CD4-positive, alpha-beta T cell treated with Interleukin-12 subunit alpha and Interleukin-12 subunit beta, for 1 hour (primary cell): ENCODE results near the gene FNIP1.
"Not testable (repeated sequence)": the region's sequence is repeated elsewhere in the genome, so short reads cannot be mapped to it uniquely, and the experiment has no call there.

Experiments used
- DNase-seq: peaks from one replicate; pipeline ENCODE4 v3.0.0-alpha.2; 2020

FNIP1 gene

DNA sequence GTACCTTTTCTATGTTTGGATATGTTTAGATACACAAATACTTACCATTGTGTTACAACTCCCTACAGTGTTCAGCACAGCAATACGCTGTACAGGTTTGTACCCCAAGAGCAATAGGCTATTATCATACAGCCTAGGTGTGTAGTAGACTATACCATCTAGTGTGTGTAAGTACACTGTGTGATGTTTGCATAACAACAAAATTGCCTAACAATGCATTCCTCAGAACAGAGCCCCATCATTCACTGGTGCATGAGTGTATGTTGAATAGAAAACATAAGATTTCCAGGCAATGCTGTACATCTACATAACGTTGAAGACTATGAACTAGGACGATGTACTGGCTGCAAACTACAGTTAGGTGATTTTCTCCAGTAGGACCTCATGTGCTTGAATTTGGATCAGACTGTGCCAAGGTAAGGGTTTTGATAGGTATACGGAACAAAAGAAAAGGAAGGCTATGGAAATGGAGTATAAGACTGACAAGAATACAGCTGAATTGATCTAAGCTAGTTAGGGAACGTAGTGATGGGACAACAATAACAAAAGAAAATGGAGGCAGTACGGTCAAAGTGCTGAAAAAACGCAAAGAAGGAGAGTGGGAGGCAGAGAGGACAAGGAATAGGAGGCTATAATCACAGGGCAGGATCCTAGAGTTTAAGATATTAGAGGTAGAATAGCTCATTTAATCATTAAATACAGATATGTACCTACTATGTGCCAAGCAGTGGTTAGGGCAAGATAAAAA, 46.9 kb downstream of the FNIP1 start:
- DNase-seq, result no peak

DNA sequence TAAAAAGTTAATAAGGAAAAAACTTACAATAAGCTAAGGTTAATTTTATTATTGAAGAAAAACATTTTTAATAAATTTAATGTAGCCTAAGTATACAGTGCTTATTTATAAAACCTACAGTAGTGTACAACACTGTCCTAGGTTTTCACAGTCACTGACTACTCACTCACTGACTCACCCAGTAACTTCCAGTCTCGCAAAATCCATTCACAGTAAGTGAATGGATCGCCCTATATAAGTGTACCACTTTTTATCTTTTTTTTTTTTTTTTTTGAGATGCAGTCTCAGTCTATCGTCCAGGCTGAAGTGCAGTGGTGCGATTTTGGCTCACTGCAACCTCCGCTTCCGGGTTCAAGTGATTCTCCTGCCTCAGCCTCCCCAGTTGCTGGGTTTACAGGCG, 47.7 kb downstream of the FNIP1 start:
- DNase-seq, result no peak

DNA sequence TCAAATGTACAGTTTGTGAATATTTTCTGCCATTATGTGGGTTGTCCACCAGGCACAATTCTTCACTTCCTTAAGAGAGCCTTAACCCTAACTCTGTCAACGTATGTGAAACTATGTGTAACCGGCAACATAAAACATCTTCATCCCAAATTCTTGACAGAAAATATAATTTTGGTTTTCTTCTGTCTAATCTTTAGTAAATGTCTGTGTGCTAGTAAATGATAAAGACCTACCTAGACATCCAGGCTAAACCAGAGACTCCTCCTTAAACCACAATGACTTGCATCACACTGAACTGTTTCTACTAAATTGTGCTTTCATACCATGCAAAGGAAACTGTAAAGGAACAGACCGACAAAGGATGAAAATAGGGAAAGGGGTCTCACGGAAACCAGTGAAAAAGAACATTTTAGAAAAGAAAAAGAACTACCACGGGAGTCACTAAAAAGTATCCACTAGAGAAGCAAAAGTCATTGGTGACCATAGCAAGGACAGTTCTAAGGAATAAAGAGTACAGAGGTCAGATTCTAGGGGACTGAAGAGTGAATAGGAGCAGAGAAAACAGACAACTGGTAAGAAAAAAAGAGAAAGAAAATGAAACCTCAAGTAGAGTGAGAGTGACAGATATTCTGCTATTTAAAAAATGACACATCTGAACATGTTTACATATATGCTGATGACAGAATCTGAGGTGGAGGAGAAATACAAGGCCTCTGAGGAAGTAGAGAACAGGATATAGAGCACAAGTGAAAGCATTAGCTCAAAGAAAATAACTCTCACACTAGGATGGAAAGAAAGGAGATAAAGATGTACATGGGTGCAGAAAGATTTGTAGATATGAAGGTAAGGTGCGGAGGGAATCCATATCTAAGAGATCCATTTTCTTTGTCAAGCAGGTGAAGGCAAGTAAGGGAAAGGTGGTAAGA, 49.4 kb downstream of the FNIP1 start:
- DNase-seq, result peak; percentile 12

DNA sequence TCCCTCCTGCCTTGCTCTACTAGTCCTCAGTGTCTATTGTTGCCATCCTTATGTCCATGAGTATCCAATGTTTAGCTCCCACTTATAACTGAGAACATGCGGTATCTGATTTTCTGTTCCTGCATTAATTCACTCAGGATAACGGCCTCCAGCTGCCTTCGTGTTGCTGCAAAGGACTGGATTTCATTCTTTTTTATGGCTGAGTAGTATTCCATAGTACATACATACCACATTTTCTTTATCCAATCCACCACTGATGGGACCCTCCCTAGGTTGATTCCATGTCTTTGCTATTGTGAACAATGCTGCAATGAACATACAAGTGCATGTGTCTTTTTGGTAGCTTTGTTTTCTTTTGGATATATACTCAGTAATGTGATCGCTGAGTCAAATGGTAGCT, 50.4 kb downstream of the FNIP1 start:
- no peak for DNase-seq

DNA sequence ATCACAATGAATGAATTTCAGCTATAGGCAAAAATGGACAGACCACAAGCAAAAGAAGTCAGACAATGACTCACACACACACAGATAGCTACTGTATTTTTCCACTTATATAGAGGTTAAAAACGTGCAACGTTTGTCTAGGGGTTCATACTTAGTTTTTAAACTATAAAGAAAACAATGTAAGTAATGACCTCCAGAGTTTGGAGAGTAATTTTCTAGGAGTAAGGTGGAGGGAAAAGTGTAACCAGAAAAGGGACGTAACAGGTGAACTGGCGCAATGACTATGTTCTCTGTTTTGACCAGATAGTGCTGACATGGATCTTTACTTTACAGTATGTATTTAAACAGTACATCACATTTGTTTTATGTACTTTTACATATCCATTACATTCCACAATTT, 51.1 kb downstream of the FNIP1 start:
- DNase-seq, result no peak

DNA sequence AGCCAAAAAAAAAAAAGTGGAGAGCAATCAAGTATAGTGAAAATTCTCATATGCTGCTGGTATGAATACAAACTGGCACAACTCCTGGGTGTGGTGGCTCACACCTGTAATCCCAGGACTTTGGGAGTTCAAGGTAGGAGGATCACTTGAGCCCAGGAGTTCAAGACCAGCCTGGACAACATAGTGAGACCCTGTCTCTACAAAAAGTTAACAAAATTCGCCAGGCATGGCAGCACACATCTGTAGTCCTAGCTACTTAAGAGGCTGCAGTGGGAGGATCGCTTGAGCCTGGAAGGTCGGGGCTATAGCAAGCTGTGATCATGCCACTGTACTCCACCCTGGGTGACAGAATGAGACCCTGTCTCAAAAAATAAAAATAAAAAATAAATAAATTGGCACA, 51.7 kb downstream of the FNIP1 start:
- DNase-seq, result no peak

DNA sequence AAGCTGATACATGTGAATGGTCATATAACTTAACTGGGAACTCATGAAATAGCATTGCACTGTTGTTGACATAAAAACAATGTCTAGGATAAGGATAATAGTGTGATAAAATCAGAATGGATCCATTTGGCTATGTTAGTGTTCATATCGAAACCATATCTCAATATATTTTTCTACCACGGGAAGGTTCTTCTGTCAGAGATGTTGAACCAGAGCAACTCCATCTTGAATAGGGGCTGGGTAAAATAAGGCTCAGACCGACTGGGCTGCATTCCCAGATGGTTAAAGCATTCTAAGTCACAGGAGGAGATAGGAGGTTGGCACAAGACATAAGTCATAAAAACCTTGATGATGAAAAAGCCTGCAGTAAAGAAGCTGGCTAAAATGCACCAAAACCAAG, 56.3 kb downstream of the FNIP1 start:
- DNase-seq, result no peak

DNA sequence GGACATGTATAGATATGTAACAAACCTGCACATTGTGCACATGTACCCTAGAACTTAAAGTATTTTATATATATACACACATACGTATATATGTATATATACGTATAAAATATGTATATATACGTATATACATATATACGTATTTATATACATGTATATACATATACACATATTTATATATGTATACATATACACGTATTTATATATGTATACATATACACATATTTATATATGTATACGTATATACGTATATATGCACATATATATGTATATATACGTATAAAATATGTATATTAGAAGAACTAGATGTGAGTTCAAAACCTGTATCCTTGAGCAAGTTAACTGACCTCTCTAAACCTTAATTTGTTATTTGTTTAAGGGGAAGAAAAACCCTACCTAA, 61.4 kb downstream of the FNIP1 start:
- no peak for DNase-seq

DNA sequence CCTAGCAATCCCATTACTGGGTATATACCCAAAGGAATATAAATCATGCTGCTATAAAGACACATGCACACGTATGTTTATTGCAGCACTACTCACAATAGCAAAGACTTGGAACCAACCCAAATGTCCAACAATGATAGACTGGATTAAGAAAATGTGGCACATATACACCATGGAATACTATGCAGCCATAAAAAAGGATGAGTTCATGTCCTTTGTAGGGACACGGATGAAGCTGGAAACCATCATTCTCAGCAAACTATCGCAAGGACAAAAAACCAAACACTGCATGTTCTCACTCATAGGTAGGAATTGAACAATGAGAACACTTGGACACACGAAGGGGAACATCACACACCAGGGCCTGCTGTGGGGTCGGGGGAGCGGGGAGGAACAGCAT, 61.9 kb downstream of the FNIP1 start:
- DNase-seq, result not testable (repeated sequence)

DNA sequence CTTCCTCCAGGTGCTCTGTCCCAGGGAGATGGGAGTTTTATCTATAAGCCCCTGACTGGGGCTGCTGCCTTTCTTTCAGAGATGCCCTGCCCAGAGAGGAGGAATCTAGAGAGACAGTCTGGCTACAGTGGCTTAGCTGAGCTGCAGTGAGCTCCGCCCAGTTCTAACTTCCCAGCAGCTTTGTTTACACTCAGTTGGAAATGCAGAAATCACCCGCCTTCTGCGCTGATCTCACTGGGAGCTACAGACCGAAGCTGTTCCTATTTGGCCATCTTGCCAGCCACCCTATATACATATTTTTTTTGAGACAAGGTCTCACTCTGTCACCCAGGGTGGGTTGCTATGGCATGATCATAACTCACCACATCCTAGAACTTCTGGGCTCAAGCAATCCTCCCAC, 67.5 kb downstream of the FNIP1 start:
- not testable (repeated sequence) for DNase-seq

DNA sequence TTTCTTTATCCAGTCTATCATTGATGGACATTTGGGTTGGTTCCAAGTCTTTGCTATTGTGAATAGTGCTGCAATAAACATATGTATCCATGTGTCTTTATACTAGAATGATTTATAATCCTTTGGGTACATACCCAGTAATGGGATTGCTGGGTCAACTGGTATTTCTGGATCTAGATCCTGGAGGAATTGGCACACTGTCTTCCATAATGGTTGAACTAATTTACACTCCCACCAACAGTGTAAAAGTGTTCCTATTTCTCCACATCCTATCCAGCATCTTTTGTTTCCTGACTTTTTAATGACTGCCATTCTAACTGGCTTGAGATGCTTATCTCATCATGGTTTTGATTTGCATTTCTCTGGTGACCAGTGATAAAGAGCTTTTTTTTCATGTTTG, 72.7 kb downstream of the FNIP1 start:
- not testable (repeated sequence) for DNase-seq

DNA sequence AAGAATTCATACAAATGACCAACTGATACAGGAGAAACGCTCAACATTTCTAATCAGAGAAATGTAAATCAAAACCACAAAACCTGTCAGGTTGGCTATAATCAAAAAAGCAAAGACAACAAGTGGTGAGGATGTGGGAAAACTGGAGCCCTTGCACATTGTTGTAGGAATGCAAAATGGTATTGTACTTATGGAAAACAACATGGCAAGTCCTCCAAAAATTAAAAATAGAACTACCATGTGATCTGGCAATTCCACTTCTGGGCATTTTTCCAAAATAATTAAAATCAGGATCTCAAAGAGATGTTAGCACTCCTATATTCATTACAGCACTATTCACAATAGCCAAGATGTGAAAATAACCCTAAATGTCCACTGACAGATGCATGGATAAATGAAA, 76.1 kb downstream of the FNIP1 start:
- no peak for DNase-seq

DNA sequence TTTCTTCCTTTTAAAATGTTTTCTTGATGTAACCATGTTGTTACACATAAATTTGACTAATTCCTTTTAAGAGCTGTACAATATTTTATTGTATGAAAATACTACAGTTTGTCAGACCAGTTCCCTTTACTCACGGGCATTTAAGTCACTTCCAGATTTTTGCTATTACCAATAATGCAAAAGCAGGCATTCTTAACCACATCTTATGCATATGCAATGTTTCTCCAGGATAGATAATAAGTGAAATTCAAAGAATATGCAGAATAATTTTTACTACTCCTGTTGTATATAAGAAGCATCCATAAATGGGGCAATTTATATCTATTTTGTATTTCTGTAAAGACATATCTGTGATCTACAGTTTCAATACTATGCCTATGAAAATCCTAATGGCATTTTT, 77.3 kb downstream of the FNIP1 start:
- no peak for DNase-seq

DNA sequence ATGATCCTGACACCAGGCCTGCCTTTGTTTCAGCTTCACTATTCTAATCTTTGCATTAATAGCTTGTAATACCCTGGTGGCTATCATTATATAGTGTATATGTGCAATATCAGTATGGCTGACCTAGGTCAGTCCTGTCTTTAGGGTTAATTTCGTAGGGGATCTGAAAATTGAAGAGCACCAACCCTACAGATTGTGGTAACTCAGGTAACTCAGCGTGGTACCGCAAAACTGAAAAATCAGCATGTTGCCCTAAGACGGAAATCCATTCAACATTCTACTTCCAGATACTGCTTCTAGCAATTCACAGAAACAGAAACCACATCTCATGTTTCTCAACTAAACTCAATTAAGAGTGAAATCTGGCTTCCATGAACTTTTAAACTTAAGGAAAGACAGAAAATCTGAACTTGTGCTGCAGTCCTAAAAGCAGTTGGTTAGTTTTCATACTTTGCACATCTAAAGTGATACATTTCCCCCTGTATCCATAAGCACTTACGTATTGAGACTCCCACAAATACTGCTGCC, 78.3 kb downstream of the FNIP1 start:
- DNase-seq, result no peak

DNA sequence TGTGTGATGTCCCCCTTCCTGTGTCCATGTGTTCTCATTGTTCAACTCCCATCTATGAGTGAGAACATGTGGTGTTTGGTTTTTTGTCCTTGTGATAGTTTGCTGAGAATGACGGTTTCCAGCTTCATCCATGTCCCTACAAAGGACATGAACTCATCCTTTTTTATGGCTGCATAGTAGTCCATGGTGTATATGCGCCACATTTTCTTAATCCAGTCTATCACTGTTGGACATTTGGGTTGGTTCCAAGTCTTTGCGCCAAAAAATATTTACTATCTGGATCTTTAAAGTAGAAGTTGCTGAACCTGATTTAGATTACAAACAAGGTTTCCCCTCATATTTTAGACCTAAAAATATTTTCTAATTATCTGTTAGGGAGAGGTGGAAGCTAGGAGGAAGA, 79.7 kb downstream of the FNIP1 start:
- not testable (repeated sequence) for DNase-seq

DNA sequence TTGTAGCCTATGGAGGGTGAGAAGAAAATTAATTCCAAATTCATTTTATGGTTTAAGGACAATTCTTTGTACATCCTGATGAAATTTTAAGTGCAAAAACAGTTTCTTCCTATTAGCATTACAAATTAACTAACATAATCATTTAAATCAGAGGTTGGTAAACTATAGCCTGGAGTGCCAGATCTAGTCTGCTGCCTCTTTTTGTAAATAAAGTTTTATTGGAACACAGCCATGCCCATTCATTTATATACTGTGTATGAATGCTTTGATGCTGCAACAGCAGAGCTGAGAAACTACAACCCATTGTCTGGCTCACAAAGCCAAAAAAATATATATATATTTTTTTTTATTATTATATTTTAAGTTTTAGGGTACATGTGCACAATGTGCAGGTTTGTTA, 80.2 kb downstream of the FNIP1 start:
- no peak for DNase-seq

DNA sequence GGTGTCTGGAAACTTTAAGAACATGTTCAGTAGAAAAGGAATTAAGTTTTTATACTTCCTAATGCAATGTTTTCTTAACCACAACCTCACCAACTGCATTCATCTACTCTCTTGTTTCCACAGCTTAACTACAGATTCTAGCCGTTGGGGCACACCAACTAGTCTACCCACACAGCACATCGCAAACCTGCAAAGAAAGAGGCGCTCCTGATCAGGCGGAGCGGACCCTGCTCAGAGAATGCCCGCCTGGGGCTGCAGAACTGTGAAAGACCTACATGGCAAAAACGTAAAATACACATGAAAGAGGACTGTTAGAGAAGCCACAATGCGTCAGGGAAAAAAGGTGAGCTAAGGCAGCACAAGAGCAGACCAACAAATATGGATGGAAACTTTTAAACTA, 86.4 kb downstream of the FNIP1 start:
- DNase-seq, result no peak

DNA sequence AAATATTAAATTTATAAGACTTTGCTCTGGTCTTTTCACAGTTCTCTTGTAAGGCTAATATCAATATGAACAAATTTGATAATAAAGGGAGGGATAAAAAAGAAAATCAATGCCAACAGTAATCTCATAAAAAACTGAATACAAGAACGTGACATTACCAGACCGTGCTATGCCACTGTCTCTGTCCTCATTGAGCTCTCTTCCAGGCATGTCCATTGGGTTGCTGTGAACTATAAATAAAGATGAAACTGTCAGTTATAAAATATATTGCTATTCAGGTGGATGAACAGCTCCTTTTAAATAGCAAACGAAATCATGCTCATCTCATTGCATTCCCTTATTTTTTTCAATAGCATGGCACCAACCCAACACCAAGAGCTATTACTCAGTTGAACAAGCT, 87.8 kb downstream of the FNIP1 start:
- no peak for DNase-seq

DNA sequence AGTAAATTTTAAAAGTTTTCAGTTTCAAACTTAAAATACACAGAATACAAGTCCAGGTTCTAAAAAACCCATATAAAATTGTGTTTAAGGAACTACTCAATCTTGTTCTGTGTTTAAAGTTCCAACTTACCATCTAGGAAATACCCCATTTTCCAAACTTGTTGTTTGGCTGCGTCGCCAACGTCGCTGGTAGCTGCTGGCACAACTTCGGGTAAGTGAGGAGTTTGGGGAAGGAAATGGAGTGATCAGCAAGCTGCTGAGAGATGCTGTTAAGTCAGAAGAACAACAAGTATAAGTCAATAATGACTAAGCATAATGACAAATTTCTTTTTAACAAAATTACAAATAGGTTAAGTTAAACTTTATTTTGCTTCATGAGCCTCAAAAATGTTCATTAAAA, 90.5 kb downstream of the FNIP1 start:
- DNase-seq, result no peak

DNA sequence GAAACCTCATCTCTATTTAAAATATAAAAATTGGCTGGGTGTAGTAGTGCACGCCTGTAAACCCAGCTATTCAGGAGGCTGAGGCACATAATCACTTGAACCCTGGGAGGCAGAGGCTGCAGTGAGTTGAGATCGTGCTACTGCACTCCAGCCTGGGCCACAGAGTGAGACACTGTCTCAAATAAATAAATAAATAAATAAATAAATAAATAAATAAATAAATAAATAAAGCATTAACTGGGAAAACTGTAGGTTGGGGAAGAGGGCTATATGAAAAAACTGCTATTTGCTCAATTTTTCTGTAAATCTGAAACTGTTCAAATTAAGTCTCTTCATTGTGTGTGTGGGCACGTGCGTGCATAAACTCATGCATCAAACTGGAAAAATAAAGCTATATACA, 101.9 kb downstream of the FNIP1 start:
- no peak for DNase-seq

DNA sequence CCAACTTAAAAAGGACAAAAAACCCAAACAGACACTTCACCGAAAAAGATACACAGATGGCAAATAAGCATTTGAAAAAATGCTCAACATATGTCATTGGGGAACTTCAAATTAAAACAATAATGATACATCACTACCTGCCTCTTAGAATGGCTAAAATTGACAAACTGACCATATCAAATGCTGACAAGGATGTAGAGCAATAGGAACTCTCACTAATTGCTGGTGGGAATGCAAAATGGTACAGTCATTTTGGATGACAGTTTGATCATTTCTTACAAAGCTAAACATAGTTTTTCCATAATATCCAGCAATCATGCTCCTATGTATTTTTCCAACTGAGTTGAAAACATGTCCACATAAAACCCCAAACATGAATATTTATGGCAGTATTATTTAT, 102.9 kb downstream of the FNIP1 start:
- no peak for DNase-seq

DNA sequence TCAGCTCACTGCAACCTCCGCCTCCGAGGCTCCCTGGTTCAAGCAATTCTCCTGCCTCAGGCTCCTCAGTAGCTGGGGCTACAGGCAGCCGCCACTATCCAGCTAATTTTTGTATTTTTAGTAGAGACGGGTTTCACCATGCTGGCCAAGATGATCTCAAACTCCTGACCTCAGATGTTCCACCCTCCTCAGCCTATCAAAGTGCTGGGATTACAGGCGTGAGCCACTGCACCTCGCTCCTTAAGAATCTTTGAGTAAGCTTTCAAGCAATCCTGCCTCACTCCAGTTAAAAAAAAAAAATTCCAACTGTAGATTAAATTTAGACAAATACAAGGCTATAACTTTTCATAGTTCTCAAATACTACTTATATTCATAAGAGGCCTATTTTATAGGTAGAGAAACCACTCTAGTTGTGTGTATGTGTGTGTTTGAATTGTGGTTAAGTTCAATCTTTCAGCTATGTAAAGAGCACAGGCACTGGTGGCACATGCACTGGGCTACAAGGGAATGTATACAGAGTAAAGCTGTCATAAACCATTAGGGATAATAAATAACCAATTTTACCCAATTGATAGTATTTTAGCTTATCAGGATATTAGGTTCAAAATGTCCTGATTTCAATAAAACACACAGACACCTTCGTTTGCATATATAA, 111.2 kb downstream of the FNIP1 start:
- no peak for DNase-seq

DNA sequence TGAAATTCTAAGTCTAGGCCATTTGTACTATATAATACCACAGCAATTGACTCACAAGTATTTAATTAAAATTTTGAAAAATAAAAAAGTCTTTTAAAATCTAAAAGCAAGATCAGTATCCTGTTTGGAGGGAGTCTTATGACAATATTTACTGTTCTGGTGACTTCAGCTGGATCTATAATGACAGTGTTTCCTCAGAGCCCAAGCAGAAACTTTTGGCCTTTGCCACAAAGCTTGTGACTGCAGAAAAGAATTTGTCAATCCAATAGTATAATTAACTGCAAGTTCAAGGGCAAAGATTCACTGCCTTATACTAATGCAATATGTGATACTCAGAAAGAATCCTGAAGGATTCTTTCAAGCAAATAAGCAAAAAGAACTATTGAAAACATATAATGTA, 112.2 kb downstream of the FNIP1 start:
- no peak for DNase-seq

DNA sequence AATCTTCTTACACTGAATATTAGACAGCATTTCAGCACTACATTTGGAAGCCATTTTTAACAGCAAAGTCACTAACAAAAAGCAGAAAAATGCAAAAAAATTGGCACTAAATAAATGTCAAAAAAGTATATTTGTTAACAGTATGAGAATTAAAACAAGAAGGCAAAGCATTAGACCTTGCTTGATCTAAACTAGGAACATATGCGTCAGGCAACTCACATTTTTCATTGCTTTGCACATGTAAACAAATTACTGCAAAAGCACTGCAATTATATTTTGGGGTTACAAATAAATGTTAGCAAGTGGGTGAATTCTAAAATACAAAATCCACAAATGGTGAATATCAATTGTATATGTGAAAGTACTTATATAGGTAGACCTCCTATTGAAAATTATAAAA, 112.8 kb downstream of the FNIP1 start:
- no peak for DNase-seq
